ENCODE data around the gene RPRML.

RPRML gene

GRCh38 chr17:46935658-46936266 is 43.3 kb downstream of the RPRML start:
- CTCF ChIA-PET: no interaction called here
- POLR2A ChIA-PET (ENCODE audit: low non-redundant PET): no interaction called here
- no peak for DNase-seq (ENCODE audit: low spot score)

GRCh38 chr17:46931596-46931995 is 47.5 kb downstream of the RPRML start:
- DNase-seq (ENCODE audit: low spot score): no peak
- ChIA-PET CTCF (no interaction called here), POLR2A (ENCODE audit: low non-redundant PET) (no interaction called here)
- H3K27ac ChIP-seq: no peak overlapping the region
- no peak for TF ChIP-seq CTCF (conservative IDR thresholded peaks at IDR 0.05; ENCODE audit: low read depth)

More at GRCh38 chr17:46935658-46936266, 43.3 kb downstream of the RPRML start:
- H3K27ac ChIP-seq: peak overlapping the region; percentile 53
- no peak for TF ChIP-seq CTCF (conservative IDR thresholded peaks at IDR 0.05; ENCODE audit: low read depth)

- no peak for DNase-seq (ENCODE audit: low spot score)
- CTCF ChIA-PET: interaction anchor here (1.1 to 1.2 kb wide), 2 partner anchors 11 to 13 kb away, joined by 3 to 9 read pairs; no protein-coding TSS in a partner anchor
- TF ChIP-seq CTCF (conservative IDR thresholded peaks at IDR 0.05; ENCODE audit: low read depth): no peak
- POLR2A ChIA-PET (ENCODE audit: low non-redundant PET): no interaction called here
- H3K27ac ChIP-seq: no peak overlapping the region
Observed at GRCh38 chr17:46930051-46930450, 49.0 kb downstream of the RPRML start.

DNA sequence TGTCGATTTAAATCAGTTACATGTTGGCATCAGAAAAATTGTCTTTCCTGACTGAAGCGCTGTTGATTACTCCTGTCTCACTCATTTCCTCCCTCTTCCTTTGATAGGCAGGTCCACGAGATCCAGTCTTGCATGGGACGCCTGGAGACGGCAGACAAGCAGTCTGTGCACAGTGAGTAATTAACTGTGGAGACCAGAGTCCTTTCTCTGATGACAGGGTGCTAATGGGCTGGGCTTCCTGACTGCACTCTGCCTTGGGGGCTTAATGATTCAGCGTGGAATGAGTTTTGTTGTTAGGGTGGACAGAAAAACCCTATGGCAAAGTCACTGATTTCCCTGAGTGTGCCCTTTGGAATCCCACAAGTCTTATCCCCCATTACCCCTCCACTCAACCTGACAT is 49.6 kb downstream of the RPRML start:
- TF ChIP-seq CTCF (conservative IDR thresholded peaks at IDR 0.05; ENCODE audit: low read depth): no peak
- POLR2A ChIA-PET (ENCODE audit: low non-redundant PET): no interaction called here
- DNase-seq (ENCODE audit: low spot score): peak; percentile 60
- H3K27ac ChIP-seq: peak overlapping the region; percentile 46; the same call in 1 of the 2 replicates
- CTCF ChIA-PET: interaction anchor here (1.2 kb wide), 1 partner anchor 13 kb away, joined by 9 read pairs; no protein-coding TSS in a partner anchor

- TF ChIP-seq CTCF (conservative IDR thresholded peaks at IDR 0.05; ENCODE audit: low read depth): no peak
- CTCF ChIA-PET: interaction anchor here (1.6 kb wide), 1 partner anchor 12 kb away, joined by 4 read pairs; no protein-coding TSS in a partner anchor
- DNase-seq (ENCODE audit: low spot score): no peak
- POLR2A ChIA-PET (ENCODE audit: low non-redundant PET): no interaction called here
- no peak overlapping the region for H3K27ac ChIP-seq
Observed at GRCh38 chr17:46928467-46929261, 50.4 kb downstream of the RPRML start.
